KOPT-K1 (cell line): ENCODE results near the gene RMND5B.

ENCODE experiments used
- H3K27ac ChIP-seq: fragments of 200-600 bp; sonication (generic); 2 replicates; pipeline ENCODE4 v1.5.1; 2016; ENCODE audit warnings: antibody characterized with exemption, mild to moderate bottlenecking, low read depth, low read length; ENCODE audit not compliant: poor library complexity, severe bottlenecking
- H3K36me3 ChIP-seq: fragments of 200-600 bp; sonication (generic); 2 replicates; pipeline ENCODE4 v1.5.1; 2017; ENCODE audit warnings: antibody characterized with exemption, mild to moderate bottlenecking, low read length, moderate library complexity; ENCODE audit not compliant: insufficient read depth
- H3K9me3 ChIP-seq: fragments of 200-600 bp; sonication (generic); 2 replicates; pipeline ENCODE4 v1.5.1; 2017; ENCODE audit warnings: antibody characterized with exemption, low read length, mild to moderate bottlenecking; ENCODE audit not compliant: insufficient read depth, poor library complexity, severe bottlenecking

RMND5B gene

DNA sequence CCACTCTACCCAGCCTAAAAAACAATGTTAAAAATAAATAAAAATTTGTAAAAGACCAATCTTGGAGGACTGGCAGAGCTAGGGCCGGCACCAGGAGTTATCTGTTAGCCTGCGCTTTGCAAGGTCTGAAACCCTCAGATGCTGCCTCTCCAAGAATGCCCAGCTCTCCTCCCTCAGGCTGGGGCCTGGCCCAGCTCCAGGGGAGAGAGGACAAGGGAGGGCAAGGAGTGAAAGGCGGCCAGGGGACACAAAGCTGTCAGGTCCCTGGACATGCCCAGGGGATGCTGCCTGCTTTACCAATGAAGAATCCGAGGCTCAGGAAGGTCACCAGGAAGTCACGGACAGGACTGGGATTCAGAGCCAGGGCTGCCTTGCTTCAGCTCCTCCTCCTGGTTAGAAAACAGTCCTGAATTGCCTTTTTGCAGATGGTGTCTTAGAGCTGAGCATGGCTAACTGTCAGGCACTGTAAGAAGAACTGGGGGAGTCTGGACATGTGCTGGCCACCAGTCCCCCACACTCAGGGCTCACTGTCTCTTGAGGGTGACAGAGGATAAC, 23.0 kb upstream of the RMND5B start:
- Histone ChIP-seq H3K27ac (no peak overlapping the region), H3K36me3 (no peaks in the 10 kb centered on the region), H3K9me3 (peaks cover 4% of the 10 kb centered on the region)

DNA sequence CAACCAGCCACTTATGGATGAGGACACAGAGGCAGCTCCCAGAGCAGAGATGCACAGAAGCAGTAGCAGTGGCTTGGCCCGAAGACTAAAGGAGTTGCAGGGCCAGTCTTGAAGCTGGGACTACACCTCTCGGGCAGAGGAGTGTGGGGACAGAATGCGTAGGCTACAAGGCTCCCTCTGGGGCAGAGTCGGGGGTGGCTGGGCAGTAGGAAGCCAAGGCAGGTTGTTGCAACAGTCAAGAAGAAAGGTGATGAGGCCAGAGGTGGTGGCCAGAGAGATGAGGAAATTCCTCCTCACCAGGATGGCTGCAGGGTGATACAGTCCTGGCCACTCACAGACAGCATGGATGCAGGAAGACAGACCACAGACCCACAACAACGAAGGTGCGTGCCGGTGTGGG, 22.4 kb upstream of the RMND5B start:
- H3K27ac ChIP-seq: no peak overlapping the region
- H3K36me3 ChIP-seq: no peaks in the 10 kb centered on the region
- H3K9me3 ChIP-seq: peaks cover 8% of the 10 kb centered on the region

DNA sequence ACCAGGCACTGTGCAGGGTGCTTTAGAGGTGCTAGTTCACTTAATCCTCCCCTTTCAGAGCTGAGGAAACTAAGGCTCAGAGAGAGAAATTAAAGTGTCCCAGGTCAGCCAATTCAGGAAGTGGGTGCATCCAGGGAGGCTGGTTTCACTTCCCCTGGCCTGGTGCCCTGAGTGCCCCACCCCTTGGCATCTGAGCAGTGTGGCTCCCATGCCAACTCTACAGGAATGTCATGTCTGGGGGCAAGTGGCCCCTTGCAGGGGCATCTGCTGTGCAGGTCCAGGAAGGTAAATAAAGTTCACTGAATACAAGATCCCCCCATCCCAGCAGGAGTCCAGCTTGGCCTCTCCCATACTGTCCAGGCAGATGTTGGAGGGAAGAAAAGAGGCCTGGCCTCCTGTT, 21.8 kb upstream of the RMND5B start:
- H3K9me3 ChIP-seq: peaks cover 8% of the 10 kb centered on the region
- H3K27ac ChIP-seq: no peak overlapping the region
- H3K36me3 ChIP-seq: no peaks in the 10 kb centered on the region

DNA sequence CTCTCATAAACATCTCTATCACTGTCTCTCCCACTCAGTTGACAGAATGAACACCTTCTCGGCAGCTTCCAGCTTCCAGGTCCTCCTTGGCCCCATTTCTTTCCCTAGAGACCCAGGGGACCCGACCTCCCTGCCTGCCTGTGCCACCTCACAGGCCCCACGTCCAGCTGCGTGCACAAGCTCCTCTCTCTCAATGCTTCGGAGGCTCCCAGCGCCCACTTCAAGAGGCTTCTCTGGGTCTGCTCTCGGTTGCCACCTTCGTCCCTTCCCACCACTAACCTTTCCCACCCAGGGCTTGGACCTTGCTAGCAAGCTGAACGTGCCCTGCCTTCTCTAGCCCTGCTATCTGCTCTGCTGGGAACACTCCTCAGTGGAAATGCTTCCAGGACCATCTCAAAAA, 20.3 kb upstream of the RMND5B start:
- Histone ChIP-seq H3K27ac (no peak overlapping the region), H3K9me3 (peaks cover 8% of the 10 kb centered on the region), H3K36me3 (no peaks in the 10 kb centered on the region)

DNA sequence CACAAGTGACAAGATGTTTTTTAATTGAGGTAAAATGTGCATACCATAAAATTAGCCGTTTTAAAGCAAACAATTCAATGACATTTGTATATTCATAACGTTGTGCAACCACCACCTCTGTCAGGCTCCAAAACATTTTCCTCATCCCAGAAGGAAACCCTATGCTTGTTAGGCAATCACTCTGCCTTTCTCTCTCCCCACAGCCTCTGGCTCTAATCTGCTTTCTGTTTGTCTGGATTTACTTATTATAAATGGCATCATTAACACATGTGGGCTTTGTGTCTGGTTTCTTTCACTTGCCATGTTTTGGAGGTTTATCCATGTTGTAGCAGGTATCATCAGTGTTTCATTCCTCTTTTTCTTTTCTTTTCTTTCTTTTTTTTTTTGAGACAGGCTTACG, 18.9 kb upstream of the RMND5B start:
- Histone ChIP-seq H3K27ac (no peak overlapping the region), H3K36me3 (no peaks in the 10 kb centered on the region)

DNA sequence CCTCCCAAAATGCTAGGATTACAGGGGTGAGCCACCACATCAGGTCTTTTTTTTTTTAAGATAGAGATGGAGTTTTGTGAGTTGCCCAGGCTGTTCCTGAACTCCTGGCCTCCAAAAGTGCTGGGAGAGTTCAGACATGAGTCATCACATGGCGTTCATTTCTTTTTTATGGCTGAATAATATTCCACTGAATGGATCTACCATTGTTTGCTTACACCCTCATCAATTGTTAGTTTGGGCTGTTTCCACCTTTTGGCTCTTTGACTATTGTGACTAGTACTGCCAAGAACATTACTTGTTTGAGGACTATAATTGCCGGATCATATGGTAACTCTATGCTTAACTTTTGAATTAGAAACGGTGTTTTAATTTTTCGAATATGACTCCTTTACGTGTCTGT, 18.3 kb upstream of the RMND5B start:
- H3K27ac ChIP-seq: no peak overlapping the region
- H3K36me3 ChIP-seq: no peaks in the 10 kb centered on the region
- H3K9me3 ChIP-seq: peaks cover 8% of the 10 kb centered on the region

More for the DNA sequence above, 18.9 kb upstream of the RMND5B start:
- H3K9me3 ChIP-seq: peaks cover 8% of the 10 kb centered on the region

DNA sequence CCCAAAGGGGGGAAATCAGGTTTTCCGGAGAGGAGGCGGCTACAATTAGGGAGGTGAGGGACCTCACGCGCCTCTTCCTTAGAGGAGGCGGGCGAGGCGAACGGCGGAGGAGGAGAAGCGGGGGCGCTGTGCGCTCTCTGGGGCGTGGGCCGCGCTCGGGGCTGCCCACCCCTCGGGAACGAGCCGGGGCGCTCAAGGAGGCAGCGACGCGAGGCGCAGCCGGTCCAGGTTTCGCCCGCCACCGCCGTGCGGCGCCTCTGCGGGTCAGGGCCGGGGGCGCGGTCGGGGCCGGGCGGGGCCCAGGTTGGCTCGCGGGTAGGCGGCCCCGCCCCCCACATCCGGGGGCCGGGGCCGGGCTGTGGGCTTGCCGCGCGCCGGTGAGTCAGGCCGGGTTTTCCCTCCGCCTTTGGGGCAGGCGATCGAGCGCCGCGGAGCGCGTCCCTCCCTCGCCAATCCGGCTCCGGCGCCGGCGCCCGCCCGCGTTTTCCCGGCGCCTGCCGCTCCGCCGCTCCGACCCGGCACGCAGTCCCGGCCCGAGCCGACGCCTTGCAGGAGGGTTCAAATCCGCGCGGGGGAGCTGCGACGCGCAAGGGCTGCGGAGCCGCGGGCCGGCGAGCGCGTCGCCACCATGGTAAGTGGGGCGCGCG, 17.6 kb upstream of the RMND5B start, which contains the start of gene N4BP3:
N4BP3 (plus strand) TSS at position 392 of the 647 bp plus-strand sequence. CDS start 6,052 bp downstream, outside the sequence.
- no peak within 1 kb of the TSS for H3K27ac ChIP-seq
- H3K36me3 ChIP-seq: no peaks in the 10 kb centered on the region
- peaks cover 8% of the 10 kb centered on the region for H3K9me3 ChIP-seq

DNA sequence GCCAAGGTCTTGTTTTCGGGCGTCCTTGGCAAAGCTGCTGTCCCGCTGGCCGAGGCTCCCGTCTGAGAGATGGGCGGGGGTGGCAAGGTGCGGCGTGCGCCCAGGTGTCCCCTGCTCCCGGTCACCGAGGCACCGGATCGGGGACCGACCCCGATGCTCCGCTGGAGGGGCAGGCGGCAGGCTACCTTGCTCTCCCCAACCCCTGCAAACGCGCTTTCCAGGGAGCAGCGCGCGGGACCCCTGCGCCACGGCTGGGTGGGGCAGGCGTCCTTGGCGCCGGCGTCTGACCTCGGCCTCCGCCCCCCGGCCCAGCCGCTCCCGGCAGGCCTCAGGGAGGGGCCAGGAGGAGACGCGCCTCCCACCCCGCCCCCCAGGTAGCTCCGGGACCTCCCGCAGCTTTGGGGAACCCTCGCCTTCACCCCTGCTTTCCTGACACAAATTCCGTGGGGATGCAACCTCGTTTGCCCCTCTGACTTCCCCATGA, 16.9 kb upstream of the RMND5B start:
- Histone ChIP-seq H3K27ac (no peak overlapping the region), H3K36me3 (no peaks in the 10 kb centered on the region)

DNA sequence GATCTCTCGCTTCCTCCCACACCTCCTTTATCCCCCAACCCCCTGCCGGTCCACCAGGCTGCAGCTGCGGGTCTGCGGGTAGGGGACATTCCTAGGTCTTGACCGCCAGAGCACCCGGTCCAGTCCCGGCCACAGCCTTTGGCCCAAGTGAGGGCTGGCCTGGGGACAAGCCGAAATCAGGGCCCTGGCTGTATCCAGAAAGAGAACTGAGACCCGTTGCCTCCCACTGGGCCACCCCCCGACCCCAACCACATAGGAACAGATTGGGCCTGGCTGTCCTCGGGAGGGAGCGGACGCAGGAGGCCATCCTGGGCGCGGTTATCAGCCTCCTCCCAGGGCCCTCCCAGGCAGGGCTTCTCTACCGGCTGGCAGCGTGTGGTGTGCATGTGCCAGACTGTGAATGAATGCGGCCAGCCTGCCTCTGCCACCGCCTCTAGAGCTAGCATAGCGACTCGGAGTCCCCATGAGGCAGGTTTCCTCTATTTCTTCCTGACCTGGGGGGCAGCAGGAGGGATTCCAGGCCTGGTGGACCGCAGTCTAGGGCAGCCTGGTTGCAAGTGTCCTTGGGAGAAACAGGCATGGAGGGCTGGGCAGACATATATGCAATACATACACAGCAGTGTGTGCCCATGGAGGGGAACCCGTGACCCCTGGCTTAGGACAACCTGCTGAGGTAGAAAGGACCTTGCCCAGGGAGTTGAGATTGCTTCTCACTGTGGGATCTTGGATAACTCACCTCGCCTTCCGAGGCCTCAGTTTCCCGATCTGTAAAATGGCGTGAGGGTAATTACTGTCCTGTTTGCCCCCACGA, 16.3 kb upstream of the RMND5B start:
- Histone ChIP-seq H3K9me3 (peaks cover 8% of the 10 kb centered on the region), H3K36me3 (no peaks in the 10 kb centered on the region), H3K27ac (no peak overlapping the region)

More for the DNA sequence above, 16.9 kb upstream of the RMND5B start:
- H3K9me3 ChIP-seq: peaks cover 8% of the 10 kb centered on the region

DNA sequence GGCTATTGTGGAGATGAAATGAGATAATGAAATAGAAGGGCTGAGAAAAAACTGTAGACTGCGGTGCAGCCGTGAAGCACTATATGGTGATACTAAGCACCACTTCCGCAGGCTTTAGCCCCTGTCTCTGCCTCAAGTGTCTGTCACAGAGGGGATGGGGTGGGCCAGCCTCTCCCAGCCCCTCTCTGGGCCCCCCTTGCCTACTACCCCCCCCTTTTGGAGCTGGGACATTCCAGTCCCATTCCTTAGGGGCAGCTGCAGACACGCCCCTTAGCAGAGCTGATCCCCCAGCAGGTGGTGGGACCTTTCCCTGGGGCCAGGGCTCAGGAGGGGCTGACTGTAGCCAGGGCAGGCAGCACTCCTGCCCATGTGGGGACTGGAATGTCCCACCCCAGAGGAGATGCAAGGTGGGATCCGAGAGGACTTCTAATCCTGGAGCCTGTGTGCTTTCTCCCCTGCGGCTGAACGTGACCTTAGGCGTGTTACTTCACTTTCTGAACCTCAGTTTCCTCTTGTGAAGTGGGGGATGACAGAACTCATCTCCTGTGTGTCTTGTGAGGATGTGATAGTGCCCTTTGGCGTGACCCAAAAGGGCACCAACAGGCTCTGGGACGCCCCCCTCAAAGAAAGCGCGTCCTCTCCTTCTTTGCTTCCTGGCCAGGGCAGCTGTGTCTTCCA, 15.5 kb upstream of the RMND5B start:
- H3K9me3 ChIP-seq: peaks cover 8% of the 10 kb centered on the region
- no peak overlapping the region for H3K27ac ChIP-seq
- no peaks in the 10 kb centered on the region for H3K36me3 ChIP-seq

DNA sequence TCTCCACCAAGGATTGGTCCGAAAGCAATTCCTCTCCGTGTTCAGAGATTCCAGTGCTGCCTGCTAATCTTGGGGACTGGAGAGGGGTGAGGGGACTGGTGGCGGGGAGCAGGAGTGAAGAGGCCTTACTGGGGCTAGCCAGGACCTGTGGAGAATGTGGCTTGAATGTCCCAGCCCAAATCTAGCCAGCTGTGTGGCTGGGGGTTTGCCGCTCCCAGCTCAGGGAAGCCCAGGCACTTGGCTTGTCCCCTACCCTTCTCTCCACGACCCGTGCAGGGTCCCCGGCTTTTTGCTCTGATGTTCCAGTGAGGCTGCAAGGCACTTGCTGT, 15.0 kb upstream of the RMND5B start:
- peaks cover 8% of the 10 kb centered on the region for H3K9me3 ChIP-seq
- no peak overlapping the region for H3K27ac ChIP-seq
- H3K36me3 ChIP-seq: no peaks in the 10 kb centered on the region

DNA sequence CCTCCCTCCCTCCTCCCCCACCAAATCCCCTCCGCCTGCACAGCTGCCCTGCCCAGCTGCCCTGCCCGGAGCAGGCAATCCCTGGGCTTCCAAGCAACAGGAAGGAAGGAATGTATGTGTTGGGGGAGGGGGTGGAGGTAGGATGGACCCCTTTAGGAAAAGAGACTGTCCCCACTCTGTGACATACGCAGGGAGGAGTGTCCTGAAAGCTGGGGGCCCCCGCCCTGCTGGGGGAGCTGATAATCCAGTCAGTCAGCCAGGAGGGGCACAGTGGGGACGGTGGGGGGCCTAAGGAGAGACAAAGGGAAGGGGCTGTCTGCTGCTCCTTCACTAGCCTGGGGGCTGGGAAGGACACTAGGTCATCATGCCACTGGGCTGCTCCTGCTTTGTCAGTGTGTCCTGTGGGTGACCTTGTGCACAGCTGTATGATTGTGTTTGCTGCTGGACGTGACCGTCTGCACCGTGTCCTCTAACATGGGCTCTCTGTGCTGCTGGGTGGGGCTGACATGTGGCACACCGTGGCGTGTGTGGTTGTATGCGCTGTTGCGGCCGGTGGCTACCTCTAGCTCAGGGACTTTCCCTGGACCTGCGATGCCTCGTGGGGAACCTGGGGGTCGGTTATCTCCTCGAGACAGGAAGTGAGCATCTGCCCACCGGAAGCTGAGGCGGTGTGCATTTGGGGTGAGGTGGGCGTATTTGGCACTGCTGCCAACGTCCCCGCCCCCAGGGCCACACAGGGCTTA, 14.5 kb upstream of the RMND5B start:
- peaks cover 8% of the 10 kb centered on the region for H3K9me3 ChIP-seq
- H3K27ac ChIP-seq: peak overlapping the region; percentile 26
- H3K36me3 ChIP-seq: no peaks in the 10 kb centered on the region

DNA sequence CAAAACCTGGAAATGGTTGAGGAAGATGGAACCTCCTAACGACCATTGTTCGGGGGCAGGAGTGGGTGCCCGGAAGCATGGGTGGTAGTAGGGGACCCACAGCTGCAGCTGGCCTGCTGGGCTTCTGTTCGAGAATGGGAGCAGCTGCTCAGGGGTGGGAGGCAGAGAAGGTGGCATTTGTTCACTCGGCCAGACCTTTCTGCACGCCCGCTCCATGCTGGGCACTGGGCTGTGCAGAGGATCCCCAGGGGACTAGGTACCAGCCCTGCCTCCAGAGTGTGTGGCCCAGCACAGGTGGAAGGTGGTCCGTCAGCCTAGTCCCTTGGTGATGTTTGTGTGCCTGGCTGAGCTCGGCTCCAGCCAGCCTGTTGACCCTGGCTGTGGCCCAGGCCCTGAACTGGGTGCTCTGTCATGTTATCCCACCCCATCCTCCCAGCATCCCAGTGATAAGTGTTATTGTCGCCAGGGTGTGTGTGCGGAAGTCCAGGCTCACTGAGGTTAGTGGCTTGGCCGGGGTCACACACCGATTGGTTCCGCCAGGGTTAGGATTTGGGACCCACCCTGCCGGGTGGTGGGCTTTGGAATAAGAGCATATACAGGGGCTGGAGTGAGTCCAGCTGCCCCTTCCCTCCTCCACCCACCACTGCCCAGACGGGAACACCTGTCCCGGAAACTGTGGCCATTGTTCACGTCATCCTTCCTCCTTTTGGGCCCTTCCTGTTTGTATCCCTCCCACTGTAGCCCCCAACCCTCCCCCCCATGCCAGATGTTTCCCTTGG, 12.7 kb upstream of the RMND5B start:
- Histone ChIP-seq H3K9me3 (peaks cover under 1% of the 10 kb centered on the region), H3K36me3 (no peaks in the 10 kb centered on the region), H3K27ac (no peak overlapping the region)
